IMR-90 (cell line): ENCODE data around the gene AGBL3. TPM values are rescaled to one million over a fixed set of nuclear protein-coding genes. Genes with fewer than 3 reads are reported as not detected.

ENCODE experiments used
- ATAC-seq: fragments of 200-7000 bp; cut with Tn5 transposase; 2 replicates; pipeline ENCODE4 v1.9.1; 2020; ENCODE audit warnings: low read depth, mild to moderate bottlenecking, moderate library complexity
- BruUV-seq: library from RNA; stranded (reverse); fragments of 400-500 nt; replicated peaks from 2 replicates; lab custom pipeline; 2021; lab: Mats Ljungman, UMichigan
- CTCF ChIA-PET: fragments of 300-600 bp; formaldehyde crosslinking; extraction: SDS; loops from one replicate; lab custom pipeline; 2021; ENCODE audit warnings: antibody characterized with exemption; lab: Yijun Ruan, JAX
- POLR2A ChIA-PET: fragments of 300-600 bp; sonication (Branson Sonifier 250); formaldehyde crosslinking; loops from one replicate; lab custom pipeline; 2022; ENCODE audit warnings: antibody characterized with exemption; ENCODE audit not compliant: unreplicated experiment; lab: Charles Lee
- DNase-seq: peaks from one replicate; pipeline ENCODE4 v3.0.0; 2013
- H2AFZ ChIP-seq: replicated peaks from 2 replicates; pipeline ENCODE3; 2013; ENCODE audit warnings: low read length, mild to moderate bottlenecking; ENCODE audit not compliant: poor library complexity
- H2AK5ac ChIP-seq: 2 replicates; pipeline ENCODE4 v1.6.1; 2013; ENCODE audit warnings: low read depth, low read length, inconsistent platforms
- H2AK9ac ChIP-seq: replicated peaks from 2 replicates; pipeline ENCODE3; 2013; ENCODE audit warnings: mild to moderate bottlenecking, low read depth, low read length, moderate library complexity; ENCODE audit not compliant: poor library complexity
- H2BK120ac ChIP-seq: 2 replicates; pipeline ENCODE4 v1.6.1; 2013; ENCODE audit warnings: low read depth, low read length, inconsistent platforms
- H2BK15ac ChIP-seq: 3 replicates; pipeline ENCODE4 v1.6.1; 2013; ENCODE audit warnings: low read depth, low read length, inconsistent platforms
- H2BK20ac ChIP-seq: 2 replicates; pipeline ENCODE4 v1.6.1; 2013; ENCODE audit warnings: low read depth, mild to moderate bottlenecking, inconsistent platforms, low read length, moderate library complexity
- H2BK5ac ChIP-seq: 2 replicates; pipeline ENCODE4 v1.6.1; 2013; ENCODE audit warnings: mild to moderate bottlenecking, low read depth, low read length, inconsistent platforms; ENCODE audit not compliant: poor library complexity, severe bottlenecking
- H3K14ac ChIP-seq: replicated peaks from 2 replicates; pipeline ENCODE4 v1.6.1; 2013; ENCODE audit warnings: low read depth, low read length, inconsistent platforms
- H3K18ac ChIP-seq: 2 replicates; pipeline ENCODE4 v1.6.1; 2013; ENCODE audit warnings: low read depth, low read length, control low read depth
- H3K23ac ChIP-seq: 2 replicates; pipeline ENCODE4 v1.6.1; 2013; ENCODE audit warnings: low read depth, low read length, inconsistent platforms
- H3K27ac ChIP-seq: 2 replicates; pipeline ENCODE4 v1.5.1; 2013; ENCODE audit warnings: mild to moderate bottlenecking, control low read depth, low read length; ENCODE audit not compliant: insufficient read depth
- H3K27me3 ChIP-seq: 2 replicates; pipeline ENCODE4 v1.6.1; 2013; ENCODE audit warnings: low read length; ENCODE audit not compliant: control insufficient read depth, insufficient read depth
- H3K36me3 ChIP-seq: 2 replicates; pipeline ENCODE4 v1.6.1; 2013; ENCODE audit warnings: low read length, mixed read lengths; ENCODE audit not compliant: control insufficient read depth, insufficient read depth
- H3K4ac ChIP-seq: 2 replicates; pipeline ENCODE4 v1.6.1; 2013; ENCODE audit warnings: low read depth, low read length, inconsistent platforms
- H3K4me1 ChIP-seq: 2 replicates; pipeline ENCODE4 v1.6.1; 2013; ENCODE audit warnings: low read length, mixed read lengths; ENCODE audit not compliant: control insufficient read depth, insufficient read depth
- H3K4me2 ChIP-seq: 2 replicates; pipeline ENCODE4 v1.6.1; 2013; ENCODE audit warnings: low read depth, mild to moderate bottlenecking, control low read depth, low read length, moderate library complexity
- H3K4me3 ChIP-seq: 2 replicates; pipeline ENCODE4 v1.5.1; 2013; ENCODE audit warnings: low read depth, mild to moderate bottlenecking, control low read depth, low read length, moderate library complexity; ENCODE audit not compliant: insufficient read depth
- H3K56ac ChIP-seq: 2 replicates; pipeline ENCODE4 v1.6.1; 2013; ENCODE audit warnings: low read length, inconsistent platforms; ENCODE audit not compliant: insufficient read depth; ENCODE audit errors: extremely low read depth
- H3K79me1 ChIP-seq, 2 experiments: 2 replicates each; pipeline ENCODE4 v1.6.1; 2013; ENCODE audit warnings: low read length in 2 of 2, inconsistent platforms in 1 of 2, low read depth in 1 of 2
- H3K9ac ChIP-seq: 2 replicates; pipeline ENCODE4 v1.6.1; 2013; ENCODE audit warnings: low read depth, low read length, control low read depth
- H3K9me1 ChIP-seq: 2 replicates; pipeline ENCODE4 v1.6.1; 2013; ENCODE audit warnings: low read length, inconsistent platforms; ENCODE audit not compliant: insufficient read depth
- H3K9me3 ChIP-seq: 2 replicates; pipeline ENCODE4 v1.6.1; 2013; ENCODE audit warnings: low read length; ENCODE audit not compliant: control insufficient read depth, insufficient read depth
- H4K20me1 ChIP-seq: 2 replicates; pipeline ENCODE4 v1.6.1; 2013; ENCODE audit warnings: low read length, inconsistent platforms; ENCODE audit not compliant: insufficient read depth
- H4K5ac ChIP-seq: 2 replicates; pipeline ENCODE4 v1.6.1; 2013; ENCODE audit warnings: mild to moderate bottlenecking, low read depth, low read length, control low read depth
- H4K8ac ChIP-seq, 2 experiments: 2 replicates each; pipeline ENCODE4 v1.6.1; 2013; ENCODE audit warnings: low read depth in 2 of 2, low read length in 2 of 2, control low read depth in 1 of 2, inconsistent platforms in 1 of 2
- H4K91ac ChIP-seq: 2 replicates; pipeline ENCODE4 v1.6.1; 2013; ENCODE audit warnings: low read depth, low read length, inconsistent platforms; ENCODE audit not compliant: insufficient read depth
- BHLHE40 ChIP-seq: fragments of 150-350 bp; IDR thresholded peaks from 2 replicates; pipeline ENCODE4 v1.6.1; 2016; ENCODE audit warnings: mild to moderate bottlenecking, low read depth, low read length
- CEBPB ChIP-seq: IDR thresholded peaks from 2 replicates; pipeline ENCODE4 v1.6.1; 2012; ENCODE audit warnings: low read depth, low read length, improper control_type of control experiment
- CHD1 ChIP-seq: IDR thresholded peaks from 2 replicates; pipeline ENCODE4 v1.6.1; 2012; ENCODE audit warnings: low read depth, low read length, improper control_type of control experiment
- ELK1 ChIP-seq: fragments of 150-350 bp; IDR thresholded peaks from 2 replicates; pipeline ENCODE4 v1.6.1; 2016; ENCODE audit warnings: low read depth, mild to moderate bottlenecking, low read length, moderate library complexity, borderline replicate concordance
- FOS ChIP-seq: fragments of 150-350 bp; IDR thresholded peaks from 2 replicates; pipeline ENCODE4 v1.6.1; 2016; ENCODE audit warnings: low read depth, low read length
- MAFK ChIP-seq: IDR thresholded peaks from 2 replicates; pipeline ENCODE4 v1.6.1; 2012; ENCODE audit warnings: low read depth, low read length, improper control_type of control experiment
- MAZ ChIP-seq: IDR thresholded peaks from 2 replicates; pipeline ENCODE4 v1.6.1; 2012; ENCODE audit warnings: low read depth, mild to moderate bottlenecking, low read length, improper control_type of control experiment, moderate library complexity, borderline replicate concordance
- MXI1 ChIP-seq: IDR thresholded peaks from 2 replicates; pipeline ENCODE4 v1.6.1; 2012; ENCODE audit warnings: low read depth, mild to moderate bottlenecking, low read length, moderate library complexity, borderline replicate concordance
- NFE2L2 ChIP-seq: fragments of 150-350 bp; IDR thresholded peaks from 2 replicates; pipeline ENCODE4 v1.6.1; 2016; ENCODE audit warnings: low read depth, mild to moderate bottlenecking, low read length
- POLR2A ChIP-seq: IDR thresholded peaks from 2 replicates; pipeline ENCODE4 v1.6.1; 2012; ENCODE audit warnings: mild to moderate bottlenecking, low read depth, low read length
- RAD21 ChIP-seq: IDR thresholded peaks from 2 replicates; pipeline ENCODE4 v1.6.1; 2012; ENCODE audit warnings: low read length, improper control_type of control experiment
- RCOR1 ChIP-seq: IDR thresholded peaks from 2 replicates; pipeline ENCODE4 v1.6.1; 2012; ENCODE audit warnings: mild to moderate bottlenecking, low read length, improper control_type of control experiment; ENCODE audit not compliant: insufficient replicate concordance
- RFX5 ChIP-seq: IDR thresholded peaks from 2 replicates; pipeline ENCODE4 v1.8.0; 2012; ENCODE audit warnings: low read depth, mild to moderate bottlenecking, low read length, moderate library complexity
- SMC3 ChIP-seq: fragments of 150-350 bp; IDR thresholded peaks from 2 replicates; pipeline ENCODE4 v1.6.1; 2016; ENCODE audit warnings: low read depth, mild to moderate bottlenecking, antibody characterized with exemption, low read length, moderate library complexity
- USF2 ChIP-seq: fragments of 150-350 bp; IDR thresholded peaks from 2 replicates; pipeline ENCODE4 v1.6.1; 2017; ENCODE audit warnings: mild to moderate bottlenecking, antibody characterized with exemption, low read length, low read depth
- WGBS, 2 experiments: methylation state at CpG; one replicate each; pipeline versions ENCODE4 v1.1.5 to v1.1.7; 2013; ENCODE audit warnings: missing lambda C conversion rate in 2 of 2; ENCODE audit not compliant: insufficient read length in 1 of 2; ENCODE audit errors: extremely low coverage in 2 of 2; 5-methylcytosine and 5-hydroxymethylcytosine counted together
- dilution Hi-C: fragments of 300-500 bp; cut with HindIII; formaldehyde crosslinking; loops from one replicate; pipeline ENCODE4 v1.14.3; 2018; ENCODE audit warnings: low sequenced_read_pairs; ENCODE audit not compliant: unreplicated experiment
- in situ Hi-C: fragments of 300-500 bp; cut with MboI; formaldehyde crosslinking; loops from 3 replicates; pipeline ENCODE4 v1.14.3; 2019; ENCODE audit warnings: low sequenced_read_pairs, inconsistent platforms, mixed read lengths
- intact Hi-C: fragments of 100-400 bp; cut with micrococcal nuclease; formaldehyde crosslinking; loops from 2 replicates; pipeline ENCODE4 v1.10.0; 2022
- polyA plus RNA-seq, 3 experiments: library from polyadenylated mRNA; depleted of rRNA; stranded (reverse); fragments of >200 nt; gene quantifications; 2 replicates each; pipeline ENCODE4 v1.2.3, GENCODE V29; 2012; ENCODE audit warnings: low replicate concordance in 1 of 3
- total RNA-seq: library from RNA; depleted of rRNA; stranded (reverse); fragments of >200 nt; gene quantifications from 2 replicates; pipeline ENCODE4 v1.2.3, GENCODE V29; 2012
- TF ChIP-seq, protein P1 (sequence below): conservative IDR thresholded peaks from 2 replicates; pipeline ENCODE4 v1.5.1; 2012; ENCODE audit warnings: mild to moderate bottlenecking, low read depth, low read length, improper control_type of control experiment

The AGBL3 gene
- total and polyA plus RNA-seq, 2 of the 4 experiments (the other 2 are of a cell fraction) = 0.18 to 0.65 TPM

GRCh38 chr7:135075716-135076115, 89.4 kb downstream of the AGBL3 start:
- Histone ChIP-seq H2AK5ac (no peak overlapping the region), H3K9me3 (no peaks in the 10 kb centered on the region), H4K20me1 (no peaks in the 10 kb centered on the region), H3K4me3 (no peak overlapping the region), H2AK9ac (no peak overlapping the region), H3K4ac (no peak overlapping the region), H3K9me1 (no peaks in the 10 kb centered on the region), H3K36me3 (no peaks in the 10 kb centered on the region), H4K5ac (no peak overlapping the region), H4K8ac (no peak overlapping the region), H3K9ac (no peak overlapping the region), H3K27me3 (peaks cover 9% of the 10 kb centered on the region), H2BK15ac (no peak overlapping the region), H2BK20ac (no peak overlapping the region), H3K18ac (no peak overlapping the region), H4K91ac (no peak overlapping the region), H2AFZ (no peak overlapping the region), H3K79me1 (no peaks in the 10 kb centered on the region), H3K56ac (no peak overlapping the region), H2BK5ac (no peak overlapping the region), H3K27ac (no peak overlapping the region), H3K23ac (no peak overlapping the region), H2BK120ac (no peak overlapping the region), H3K4me2 (no peak overlapping the region), H3K4me1 (no peaks in the 10 kb centered on the region), H3K14ac (no peak overlapping the region)
- ChIA-PET CTCF (no interaction called here), POLR2A (no interaction called here)
- no TSS peak for BruUV-seq
- in situ Hi-C loops = no loop called here
- TF ChIP-seq RCOR1 = no peak
- no peak for TF ChIP-seq MAFK
- no peak for TF ChIP-seq NFE2L2
- TF ChIP-seq SMC3 = no peak
- TF ChIP-seq MAZ = no peak
- no peak for TF ChIP-seq POLR2A
- no peak for TF ChIP-seq RAD21
- TF ChIP-seq, protein P1, sequence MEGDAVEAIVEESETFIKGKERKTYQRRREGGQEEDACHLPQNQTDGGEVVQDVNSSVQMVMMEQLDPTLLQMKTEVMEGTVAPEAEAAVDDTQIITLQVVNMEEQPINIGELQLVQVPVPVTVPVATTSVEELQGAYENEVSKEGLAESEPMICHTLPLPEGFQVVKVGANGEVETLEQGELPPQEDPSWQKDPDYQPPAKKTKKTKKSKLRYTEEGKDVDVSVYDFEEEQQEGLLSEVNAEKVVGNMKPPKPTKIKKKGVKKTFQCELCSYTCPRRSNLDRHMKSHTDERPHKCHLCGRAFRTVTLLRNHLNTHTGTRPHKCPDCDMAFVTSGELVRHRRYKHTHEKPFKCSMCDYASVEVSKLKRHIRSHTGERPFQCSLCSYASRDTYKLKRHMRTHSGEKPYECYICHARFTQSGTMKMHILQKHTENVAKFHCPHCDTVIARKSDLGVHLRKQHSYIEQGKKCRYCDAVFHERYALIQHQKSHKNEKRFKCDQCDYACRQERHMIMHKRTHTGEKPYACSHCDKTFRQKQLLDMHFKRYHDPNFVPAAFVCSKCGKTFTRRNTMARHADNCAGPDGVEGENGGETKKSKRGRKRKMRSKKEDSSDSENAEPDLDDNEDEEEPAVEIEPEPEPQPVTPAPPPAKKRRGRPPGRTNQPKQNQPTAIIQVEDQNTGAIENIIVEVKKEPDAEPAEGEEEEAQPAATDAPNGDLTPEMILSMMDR = no peak
- no peak for TF ChIP-seq BHLHE40
- TF ChIP-seq FOS = no peak
- TF ChIP-seq MXI1 = no peak
- TF ChIP-seq CHD1 = no peak
- TF ChIP-seq USF2 = no peak
- TF ChIP-seq ELK1 = no peak
- TF ChIP-seq CEBPB = no peak
- TF ChIP-seq RFX5 = no peak
- dilution Hi-C loops = no loop called here
- ATAC-seq = no peak
- no peak for DNase-seq
- intact Hi-C loops = no loop called here
- no CpG with 5 or more reads among the region's 3 CpGs for WGBS, 2 experiments
